Measurements from ENCODE around the gene SLC29A1. TPM values are rescaled to one million over a fixed set of nuclear protein-coding genes. Genes with fewer than 3 reads are reported as not detected.

SLC29A1 gene
- total and polyA plus RNA-seq, 9 of the 15 experiments (the other 6 are each of a cell fraction or from before 2014, with no cell fraction given) = 18.9 to 170 (median 57.7) TPM

DNA sequence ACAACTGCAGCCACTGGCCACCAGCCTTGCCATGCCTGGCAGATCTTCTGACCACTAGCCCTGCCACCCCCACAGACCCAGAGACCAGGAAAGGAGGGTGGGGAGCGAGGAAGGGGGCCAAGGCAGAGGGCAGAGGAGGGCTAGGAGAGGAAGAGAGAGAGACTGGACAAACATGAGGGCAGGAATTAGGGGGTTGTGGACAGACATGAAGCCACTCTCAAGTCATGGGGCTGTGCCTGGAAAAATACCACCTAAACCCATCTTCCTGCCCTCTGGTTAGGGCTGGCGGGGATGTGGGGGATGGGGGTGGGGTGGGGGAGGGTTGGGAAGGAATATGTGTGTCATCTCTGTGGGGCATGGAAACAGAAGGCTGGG lies 1.4 kb upstream of the SLC29A1 start:
- ChIA-PET POLR2A (interaction anchor here (0.8 to 6.8 kb wide), 6 partner anchors 13 to 62 kb away, joined by 3 to 52 read pairs (median 6); partner anchors contain the start of gene HSP90AB1), CTCF (ENCODE audit: low intra/inter-chr PET ratio) (interaction anchor here (1.9 kb wide), 1 partner anchor 49 kb away, joined by 5 read pairs; no protein-coding TSS in a partner anchor)
- H3K27me3 ChIP-seq (ENCODE audit: control insufficient read depth in 2 of 2, insufficient read depth in 2 of 2, low read length in 2 of 2) = no peaks in the 10 kb centered on the region
- intact Hi-C loops (cut with micrococcal nuclease) = loop anchor here (2.0 to 10.0 kb wide), 2 partner anchors 17 to 587 kb away; partner anchors contain the start of gene MAD2L1BP
- peak overlapping the region in 1 of 2 experiments; percentile 61; a peak in 1 of 4 replicates for H3K9ac ChIP-seq (ENCODE audit: insufficient read depth in 1 of 2, low read depth in 2 of 2, low read length in 2 of 2)
- WGBS (ENCODE audit: insufficient coverage, low coverage, missing lambda C conversion rate) = 78% methylated on average over 2 of the region's 2 CpGs
- 0 out of 2 replicates have a peak overlapping the region, but pooled peaks have one; percentile 10 for H2AFZ ChIP-seq (ENCODE audit: low read depth, low read length)
- DNase-seq (ENCODE audit: extremely low read depth in 1 of 4, low spot score in 3 of 4) (no peak), FAIRE-seq (no peak), ATAC-seq (no peak)
- 0 out of 2 replicates have a peak, but pooled peaks have one; percentile 42 for TF ChIP-seq ERF (CRISPR knock-in tag; IDR thresholded peaks at IDR 0.05)
- TF ChIP-seq ILK (tag; IDR thresholded peaks at IDR 0.05; ENCODE audit: borderline replicate concordance, low read depth) = no peak
- TF ChIP-seq NFE2 (IDR thresholded peaks at IDR 0.05; ENCODE audit: low read depth) = no peak
- TF ChIP-seq ZNF311 (CRISPR knock-in tag; IDR thresholded peaks at IDR 0.05) = no peak
- TF ChIP-seq, protein P1, sequence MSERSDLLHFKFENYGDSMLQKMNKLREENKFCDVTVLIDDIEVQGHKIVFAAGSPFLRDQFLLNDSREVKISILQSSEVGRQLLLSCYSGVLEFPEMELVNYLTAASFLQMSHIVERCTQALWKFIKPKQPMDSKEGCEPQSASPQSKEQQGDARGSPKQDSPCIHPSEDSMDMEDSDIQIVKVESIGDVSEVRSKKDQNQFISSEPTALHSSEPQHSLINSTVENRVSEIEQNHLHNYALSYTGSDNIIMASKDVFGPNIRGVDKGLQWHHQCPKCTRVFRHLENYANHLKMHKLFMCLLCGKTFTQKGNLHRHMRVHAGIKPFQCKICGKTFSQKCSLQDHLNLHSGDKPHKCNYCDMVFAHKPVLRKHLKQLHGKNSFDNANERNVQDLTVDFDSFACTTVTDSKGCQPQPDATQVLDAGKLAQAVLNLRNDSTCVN (CRISPR knock-in tag; IDR thresholded peaks at IDR 0.05) = peak; percentile 20; the same call in 1 of the 2 replicates
- TF ChIP-seq ZNF134 (CRISPR knock-in tag; conservative IDR thresholded peaks at IDR 0.05) = no peak
- BruUV-seq (replicated peaks) = no TSS peak
- peaks cover 39% of the 10 kb centered on the region for H3K79me2 ChIP-seq (ENCODE audit: control insufficient read depth, insufficient read depth, low read length)
- no peak overlapping the region; the same call in 1 of the 2 replicates for H3K4me2 ChIP-seq (ENCODE audit: insufficient read depth, low read length)
- peaks cover 2% of the 10 kb centered on the region; the same call in 1 of the 3 replicates for H3K36me3 ChIP-seq (ENCODE audit: control insufficient read depth, insufficient read depth, low read length)
- no peak overlapping the region for H3K4me3 ChIP-seq
- 0 out of 2 replicates have a peak, but pooled peaks cover 3% of the 10 kb centered on the region for H4K20me1 ChIP-seq (replicated peaks; ENCODE audit: control insufficient read depth, insufficient read depth, low read length)
- H3K9me1 ChIP-seq (ENCODE audit: control insufficient read depth, insufficient read depth, low read length) = no peaks in the 10 kb centered on the region
- peaks cover 74 to 88% of the 10 kb centered on the region in 2 experiments for H3K4me1 ChIP-seq (replicated peaks in 1 of 2; ENCODE audit: control insufficient read depth in 2 of 2, insufficient read depth in 2 of 2, low read length in 2 of 2)
- no peaks in the 10 kb centered on the region for H3K9me3 ChIP-seq (replicated peaks; ENCODE audit: control insufficient read depth, insufficient read depth, low read depth, low read length)
- H3K27ac ChIP-seq (ENCODE audit: extremely low read depth, low read depth, low read length) = no peak overlapping the region
- in situ Hi-C loops (cut with MboI) = no loop called here
